SK-N-SH (cell line): Measurements from ENCODE around the gene MLLT6.

Experiments
- CTCF ChIP-seq: fragments of 200-600 bp; sonication (generic); IDR thresholded peaks from 2 replicates; pipeline ENCODE4 v1.6.1; 2017; ENCODE audit warnings: antibody characterized with exemption, mild to moderate bottlenecking, moderate library complexity
- SIN3A ChIP-seq: IDR thresholded peaks from 2 replicates; pipeline ENCODE4 v1.6.1; 2012; ENCODE audit warnings: low read depth, mild to moderate bottlenecking, low read length, moderate library complexity, borderline replicate concordance

GRCh38 chr17:38753071-38753506 is 48.0 kb downstream of the MLLT6 start:
- TF ChIP-seq CTCF (no peak), SIN3A (no peak)
